CD4-positive, alpha-beta T cell treated with Interleukin-4 for 1 hour (primary cell): Measurements from ENCODE around the gene TMEM187.
"Not testable (repeated sequence)": the region's sequence is repeated elsewhere in the genome, so short reads cannot be mapped to it uniquely, and the experiment has no call there.

Experiments used
- DNase-seq, 2 donors: peaks; one replicate each; pipeline ENCODE4 v3.0.0-alpha.2; 2020 to 2022

The TMEM187 gene

DNA sequence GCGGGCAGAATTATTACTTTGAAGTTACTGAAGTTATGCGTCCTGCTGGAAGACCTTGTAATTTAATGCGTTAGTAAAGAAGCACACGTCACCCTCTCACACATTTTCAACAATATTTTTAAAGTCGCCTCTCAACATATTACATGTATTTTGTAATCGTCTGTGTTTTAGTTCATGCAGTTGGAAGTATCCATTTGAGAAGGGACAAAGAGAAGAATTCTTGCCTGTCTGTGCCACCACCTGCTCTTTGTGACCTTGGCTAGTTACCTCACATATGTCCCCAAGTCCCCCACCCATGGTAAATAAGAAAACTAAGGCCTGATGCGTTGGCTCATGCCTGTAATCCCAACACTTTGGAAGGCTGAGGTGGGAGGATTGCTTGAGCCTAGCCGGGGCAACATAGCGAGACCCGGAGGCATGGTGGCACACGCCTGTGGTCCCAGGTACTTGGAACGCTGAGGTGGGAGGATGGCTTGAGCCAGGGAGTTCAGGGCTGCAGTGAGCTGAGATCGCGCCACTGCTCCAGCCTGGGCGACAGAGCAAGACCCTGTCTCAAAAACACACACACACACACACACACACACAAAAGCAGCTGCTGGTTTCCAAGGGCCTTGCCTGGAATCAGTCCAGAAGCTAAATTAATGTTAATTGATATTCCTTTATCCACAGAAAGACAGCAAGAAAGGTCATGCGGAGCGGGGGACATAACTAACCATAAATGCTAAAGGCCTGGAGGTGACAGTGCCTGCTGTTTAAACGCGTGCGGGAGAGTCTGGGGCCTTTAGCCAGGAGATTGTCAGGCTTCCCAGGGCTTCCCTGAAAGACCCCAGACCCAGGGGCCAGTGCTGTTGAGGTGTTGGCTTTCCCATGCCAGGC is 811 bp downstream of the TMEM187 start:
- DNase-seq: no peak

GRCh38 chrX:153974003-153974725 is 1.6 kb downstream of the TMEM187 start:
- no peak for DNase-seq

- DNase-seq: no peak
These were observed 2.3 kb downstream of the TMEM187 start for GRCh38 chrX:153974726-153975286.

DNA sequence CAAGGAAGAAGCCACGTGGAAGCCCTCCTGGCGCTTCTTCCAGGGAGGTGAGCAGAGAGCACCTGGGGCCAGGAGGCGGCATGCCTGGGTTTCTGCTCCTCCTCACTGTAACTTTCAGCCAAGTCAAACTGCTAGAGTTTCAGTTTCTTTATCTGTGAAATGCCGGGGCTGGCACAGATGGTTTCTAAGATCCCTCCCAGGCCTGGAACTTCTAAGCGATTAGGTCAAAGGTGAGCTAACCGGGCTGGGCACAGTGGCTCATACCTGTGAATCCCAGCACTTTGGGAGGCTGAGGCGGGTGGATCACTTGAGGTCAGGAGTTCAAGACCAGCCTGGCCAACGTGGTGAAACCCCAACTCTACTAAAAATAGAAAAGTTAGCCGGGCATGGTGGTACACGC is 7.8 kb downstream of the TMEM187 start:
- DNase-seq: peak in 1 of 2 donors; percentile 47

DNA sequence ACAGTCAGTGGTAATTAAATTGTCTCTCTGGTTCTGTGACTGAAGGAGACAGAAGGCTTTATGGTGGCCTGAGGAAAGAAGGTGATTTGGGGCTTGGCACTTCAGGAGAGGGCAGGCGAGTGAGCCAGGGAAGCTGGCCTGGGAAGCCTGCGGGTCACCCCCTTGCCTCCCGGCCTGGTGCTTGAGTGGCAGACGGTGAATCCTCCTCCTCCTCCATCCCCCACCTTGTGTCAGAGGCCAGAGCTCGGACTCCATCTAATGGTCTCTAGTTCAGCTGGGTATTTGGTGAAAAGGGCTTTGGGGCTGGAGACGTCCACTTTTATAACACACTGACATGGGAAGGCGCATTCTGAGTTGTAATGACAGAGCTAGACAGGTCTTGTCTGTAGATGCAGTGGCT is 8.7 kb downstream of the TMEM187 start:
- no peak for DNase-seq

DNA sequence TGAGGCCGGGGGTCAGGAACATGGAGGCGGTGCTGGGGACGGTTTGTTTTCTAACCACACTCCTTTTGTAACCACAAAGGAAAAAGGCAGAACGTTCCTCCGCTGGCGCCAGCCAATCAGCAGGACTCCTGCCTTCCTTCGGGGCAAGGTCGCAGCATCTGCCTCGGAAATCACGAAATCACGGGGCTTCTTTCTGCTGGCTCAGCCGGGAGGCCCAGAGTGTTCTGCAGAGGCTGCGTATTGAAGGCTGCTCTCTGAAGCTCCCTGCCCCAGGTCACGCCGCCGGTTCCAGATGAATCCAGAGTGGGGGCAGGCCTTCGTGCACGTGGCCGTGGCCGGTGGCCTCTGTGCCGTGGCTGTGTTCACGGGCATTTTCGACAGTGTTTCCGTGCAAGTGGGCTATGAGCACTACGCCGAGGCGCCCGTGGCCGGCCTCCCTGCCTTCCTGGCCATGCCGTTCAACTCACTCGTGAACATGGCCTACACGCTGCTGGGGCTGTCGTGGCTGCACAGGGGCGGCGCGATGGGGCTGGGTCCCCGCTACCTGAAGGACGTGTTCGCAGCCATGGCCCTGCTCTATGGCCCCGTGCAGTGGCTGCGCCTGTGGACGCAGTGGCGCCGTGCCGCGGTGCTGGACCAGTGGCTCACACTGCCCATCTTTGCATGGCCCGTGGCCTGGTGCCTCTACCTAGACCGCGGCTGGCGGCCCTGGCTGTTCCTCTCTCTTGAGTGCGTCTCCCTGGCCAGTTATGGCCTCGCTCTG is 9.4 kb downstream of the TMEM187 start:
- DNase-seq: peak; percentile 72 to 77

DNA sequence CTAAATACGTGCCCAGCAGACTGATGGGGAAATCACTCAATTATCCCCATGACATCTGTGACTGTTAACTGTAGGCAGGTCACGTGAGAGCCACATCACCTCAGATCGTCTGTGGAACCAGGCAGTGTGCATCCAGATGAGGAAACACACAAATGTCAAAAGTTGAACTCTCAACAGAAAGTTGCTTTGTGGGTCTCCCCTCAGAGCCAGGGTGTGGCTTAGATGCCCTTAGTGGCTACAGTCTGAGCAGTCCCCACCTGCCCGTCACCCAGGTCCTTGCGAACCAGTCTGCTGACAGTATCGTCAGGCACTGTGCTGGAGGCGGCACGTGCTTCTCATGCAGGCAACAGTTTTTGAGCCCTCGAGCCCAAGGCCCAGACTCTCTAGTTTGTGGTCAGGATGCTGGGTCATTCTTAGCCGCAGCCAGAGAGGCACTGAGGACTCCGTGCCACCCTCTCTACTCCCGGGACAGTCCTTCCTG is 10.8 kb downstream of the TMEM187 start:
- DNase-seq: peak in 1 of 2 donors; percentile 54

DNA sequence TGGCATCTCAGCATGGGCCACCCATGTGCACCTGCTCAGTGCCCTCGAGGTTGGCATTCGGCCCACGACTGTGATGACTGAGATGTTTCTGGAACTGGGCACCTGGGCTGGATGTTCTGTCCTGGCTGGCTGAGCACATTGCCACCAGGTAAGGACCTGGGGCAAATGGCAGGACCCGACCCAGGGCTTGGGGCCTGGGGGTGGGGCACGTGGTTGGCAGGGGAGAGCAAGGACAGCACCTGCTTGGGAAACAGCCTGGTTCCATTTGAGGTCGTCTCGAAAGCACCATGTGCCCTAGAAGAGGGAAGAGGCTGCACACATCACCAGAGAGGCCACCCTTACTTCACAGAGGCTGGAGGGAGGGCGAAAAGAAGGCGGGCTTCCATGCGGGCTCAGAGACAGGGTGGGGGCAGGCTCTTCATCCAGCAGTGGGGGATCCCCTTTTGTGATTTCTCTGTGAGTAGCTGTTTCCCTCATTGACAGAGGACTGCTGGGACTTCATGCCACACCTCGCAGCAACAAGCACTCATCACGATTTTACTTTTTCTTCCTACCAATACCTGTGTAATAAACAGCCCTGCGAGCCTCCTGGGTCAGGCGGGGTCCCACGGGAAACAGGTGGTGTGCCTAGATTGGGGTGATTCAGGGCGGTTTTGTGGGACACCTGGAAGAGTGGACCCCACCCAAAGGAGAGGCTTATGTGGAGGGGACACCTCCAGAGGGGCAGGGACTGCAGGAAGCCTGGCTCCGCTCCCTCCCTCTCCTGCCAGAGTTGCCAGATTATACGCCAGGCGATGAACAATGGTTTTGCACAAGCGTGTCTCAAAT is 12.0 kb downstream of the TMEM187 start:
- peak; percentile 49 to 61 for DNase-seq

DNA sequence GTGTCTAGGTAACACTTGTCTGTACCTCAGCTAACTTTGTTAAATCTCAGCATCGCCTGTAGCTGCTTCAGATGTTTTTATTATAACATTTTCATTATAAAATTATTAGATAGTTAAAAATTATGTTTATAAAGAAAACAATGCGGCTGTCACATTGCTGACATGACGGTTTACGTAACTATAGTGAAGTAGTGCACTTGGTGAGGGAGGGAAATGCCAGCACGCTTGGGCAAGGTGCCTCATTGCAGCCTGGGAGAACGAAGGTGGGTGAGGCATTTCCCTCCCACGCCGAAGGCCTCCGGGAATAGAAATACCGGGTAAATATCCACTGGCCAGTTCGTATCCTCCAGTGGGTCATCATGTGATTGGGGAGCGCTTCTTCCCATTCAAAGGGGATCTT is 15.9 kb downstream of the TMEM187 start:
- no peak for DNase-seq

DNA sequence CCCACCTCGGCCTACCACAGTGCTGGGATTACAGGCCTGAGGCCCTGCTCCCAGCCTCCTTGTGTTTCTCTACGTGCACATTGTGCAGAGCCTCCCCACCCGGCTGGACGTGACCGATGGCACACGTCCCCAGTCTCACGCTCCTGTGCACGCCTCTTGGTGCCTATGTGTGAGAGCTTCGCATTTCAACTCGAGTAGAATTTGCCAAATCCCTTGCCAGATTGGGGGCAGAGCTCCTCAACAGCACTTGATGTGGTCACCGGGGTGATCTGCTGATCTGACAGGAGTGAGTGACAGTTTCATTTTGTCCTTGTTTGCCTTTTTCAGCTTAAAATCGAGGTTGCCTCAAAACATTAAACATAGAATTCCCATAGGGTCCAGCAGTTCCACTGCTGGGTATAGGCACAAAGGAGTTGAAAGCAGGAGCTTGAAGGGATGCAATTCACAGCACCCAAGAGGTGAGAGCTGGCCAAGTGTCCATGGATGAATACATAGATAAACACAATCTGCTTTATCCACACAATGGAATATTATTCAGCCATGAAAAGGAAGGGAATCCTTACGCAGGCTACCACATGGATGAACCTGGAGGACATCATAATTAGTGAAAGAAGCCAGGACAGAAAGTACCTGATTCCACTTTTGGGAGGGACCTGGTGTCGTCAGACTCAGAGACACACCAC is 17.6 kb downstream of the TMEM187 start:
- DNase-seq: no peak

GRCh38 chrX:153991013-153991580 is 18.5 kb downstream of the TMEM187 start:
- DNase-seq: no peak

DNA sequence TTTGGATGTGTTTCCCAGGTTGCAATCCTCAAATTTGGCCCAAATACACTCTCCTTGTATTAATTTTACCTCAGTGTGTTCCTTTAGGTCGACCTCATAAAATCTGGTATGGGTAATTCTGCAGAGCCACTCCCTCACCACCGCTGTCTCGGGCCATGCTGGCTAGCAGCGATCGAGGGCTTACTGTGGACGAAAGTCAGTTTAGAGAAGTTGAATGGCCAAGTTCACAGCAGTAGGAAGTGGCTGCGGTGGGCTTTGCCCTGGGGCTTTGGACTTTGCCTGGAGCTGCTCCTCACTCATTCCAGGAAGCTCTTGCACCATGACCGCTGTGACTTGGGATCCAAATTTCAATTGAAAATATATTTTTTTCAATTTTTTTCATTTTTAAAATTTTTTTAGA is 19.6 kb downstream of the TMEM187 start:
- no peak for DNase-seq

GRCh38 chrX:153993079-153993478 is 20.5 kb downstream of the TMEM187 start:
- no peak for DNase-seq

DNA sequence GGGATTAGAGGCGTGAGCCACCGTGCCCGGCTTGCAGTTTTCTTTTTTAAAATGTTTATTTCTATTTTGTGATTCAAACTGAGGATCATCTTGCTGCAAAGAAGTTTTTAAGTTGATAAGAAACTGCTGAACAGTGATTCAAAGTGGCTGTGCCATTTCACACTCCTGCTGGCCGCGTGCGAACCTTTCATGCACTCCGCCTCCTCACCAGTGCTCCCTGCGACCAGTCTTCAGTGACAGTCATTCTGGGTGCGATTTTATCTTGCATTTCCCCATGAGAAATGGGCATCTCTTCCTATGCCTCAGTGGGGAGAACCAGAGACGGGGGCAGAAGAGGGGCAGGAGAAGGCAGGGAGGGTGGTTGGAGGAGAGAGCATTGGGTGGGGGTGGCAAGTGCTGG is 21.4 kb downstream of the TMEM187 start:
- DNase-seq: no peak

GRCh38 chrX:153994398-153994797 is 21.8 kb downstream of the TMEM187 start:
- not testable (repeated sequence) for DNase-seq

DNA sequence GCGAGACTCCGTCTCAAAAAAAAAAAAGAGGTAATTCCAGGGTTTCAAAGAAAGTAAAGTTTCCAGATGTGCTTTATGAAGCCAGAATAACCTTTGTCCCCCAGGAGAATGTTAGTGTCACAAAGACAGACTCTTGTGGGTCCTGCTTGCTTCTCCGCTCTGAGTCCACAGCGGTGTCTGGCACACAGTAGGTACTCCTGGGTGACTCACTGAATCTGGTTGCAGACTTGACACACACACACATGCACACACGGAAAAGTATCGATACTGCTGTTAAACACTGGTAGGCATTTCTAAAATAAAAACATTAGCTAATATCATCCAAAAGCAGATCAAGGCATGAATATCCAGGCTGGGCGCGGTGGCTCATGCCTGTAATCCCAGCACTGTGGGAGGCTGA is 22.9 kb downstream of the TMEM187 start:
- DNase-seq: no peak

- DNase-seq: no peak
These were observed 26.9 kb downstream of the TMEM187 start for GRCh38 chrX:153999359-154000037.

DNA sequence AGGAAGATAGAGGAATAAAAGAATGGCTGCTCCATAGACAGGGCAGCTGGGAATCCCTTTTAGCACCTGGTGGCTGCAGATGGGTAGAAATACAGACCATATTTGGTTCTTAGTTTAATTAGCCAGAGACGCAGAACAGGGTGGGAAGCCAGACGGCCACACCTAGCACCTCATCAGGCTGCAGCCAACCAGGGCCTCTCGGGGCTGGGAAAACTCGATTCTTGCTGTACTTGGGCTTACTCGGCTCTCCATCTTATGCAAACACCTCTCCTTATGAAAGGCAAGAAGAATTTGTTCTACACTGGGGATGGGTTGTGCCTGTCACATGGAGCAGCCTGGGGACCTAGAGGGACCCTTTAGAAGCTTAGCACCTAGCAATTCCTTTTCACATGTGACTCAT is 27.5 kb downstream of the TMEM187 start:
- DNase-seq: no peak

DNA sequence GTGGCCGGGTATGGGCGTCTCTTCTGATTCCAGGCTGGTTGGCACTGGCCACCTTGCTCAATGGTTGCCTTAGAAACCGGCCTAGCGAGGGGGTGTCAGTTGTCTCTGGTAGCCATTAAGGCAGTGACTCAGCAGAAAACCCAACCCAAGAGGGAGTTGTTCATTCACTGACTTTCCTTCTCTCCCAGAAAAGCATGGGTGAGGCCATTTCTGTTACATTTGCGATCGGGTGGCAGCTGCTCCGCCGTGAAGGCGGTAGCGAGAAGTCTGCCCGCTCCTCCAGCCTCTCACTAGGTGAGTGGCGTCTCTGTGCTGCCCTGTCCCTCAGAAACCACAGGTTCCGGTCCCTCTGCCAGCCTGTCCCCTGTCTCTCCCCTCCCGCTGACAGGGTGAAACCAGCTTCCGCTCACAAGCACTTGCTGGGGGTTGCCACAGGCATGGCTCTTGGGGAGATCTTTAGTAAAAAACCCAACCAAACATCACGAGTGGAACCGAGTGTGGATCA is 29.7 kb downstream of the TMEM187 start:
- peak; percentile 65 to 73 for DNase-seq

DNA sequence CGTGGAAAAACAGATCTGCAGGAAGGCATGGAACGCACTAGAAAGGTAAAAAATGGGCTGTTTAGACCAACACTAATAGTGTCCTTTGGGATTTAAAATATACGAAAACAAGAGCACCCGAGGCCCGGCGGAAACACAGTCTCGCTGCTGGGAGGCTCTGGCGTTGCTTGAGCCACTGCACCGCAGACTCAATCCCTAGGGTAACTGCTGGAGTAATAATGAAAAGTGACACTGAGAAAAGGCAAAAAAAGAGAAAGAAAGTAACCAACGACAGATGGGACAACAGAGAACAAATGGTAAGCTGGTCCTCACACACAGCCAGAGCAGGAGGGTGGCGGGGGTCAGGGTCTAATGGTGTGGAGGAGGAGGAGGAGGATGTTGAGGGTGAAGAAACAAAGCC is 31.8 kb downstream of the TMEM187 start:
- DNase-seq: no peak
